SU-DHL-6 (cell line): ENCODE measurements around the gene SLF2.

ENCODE experiments used
- CTCF ChIP-seq: fragments of 200-600 bp; sonication (generic); IDR thresholded peaks from one replicate; pipeline ENCODE4 v1.5.1; 2017; ENCODE audit warnings: antibody characterized with exemption, mild to moderate bottlenecking, low read length, moderate library complexity; ENCODE audit not compliant: insufficient read depth, poor library complexity, severe bottlenecking
- EZH2phosphoT487 ChIP-seq: fragments of 200-600 bp; sonication (generic), shearing (Covaris generic); conservative IDR thresholded peaks from 2 replicates; pipeline ENCODE4 v1.6.1; 2018; ENCODE audit warnings: mild to moderate bottlenecking, antibody characterized with exemption, low read length, moderate library complexity, mixed read lengths

GRCh38 chr10:100979791-100980272, 67.1 kb downstream of the SLF2 start:
- TF ChIP-seq CTCF (no peak), EZH2phosphoT487 (no peak)
